PFSK-1 (cell line): ENCODE data around the gene LY6G6D.

ENCODE experiments used
- FOXP2 ChIP-seq: optimal IDR thresholded peaks from 2 replicates; pipeline ENCODE3; 2011; ENCODE audit warnings: borderline replicate concordance, control low read depth, inconsistent platforms; ENCODE audit not compliant: insufficient read depth; ENCODE audit errors: extremely low read length, extremely low read depth
- POLR2AphosphoS5 ChIP-seq: IDR thresholded peaks from 2 replicates; pipeline ENCODE4 v1.6.1; 2012; ENCODE audit warnings: low read depth, mild to moderate bottlenecking, control low read depth, low read length, moderate library complexity
- SIN3A ChIP-seq: IDR thresholded peaks from 2 replicates; pipeline ENCODE4 v1.6.1; 2012; ENCODE audit warnings: mild to moderate bottlenecking, low read length, moderate library complexity, borderline replicate concordance; ENCODE audit not compliant: insufficient read depth
- TAF1 ChIP-seq: IDR thresholded peaks from 2 replicates; pipeline ENCODE4 v1.6.1; 2012; ENCODE audit warnings: low read length, control low read depth, borderline replicate concordance; ENCODE audit not compliant: insufficient read depth
- TF ChIP-seq, protein P1 (sequence below), 2 experiments: IDR thresholded peaks; 2 replicates each; pipeline versions ENCODE4 v1.6.1 to v1.8.0; 2011 to 2012; ENCODE audit warnings: low read depth in 2 of 2, low read length in 2 of 2, control low read depth in 1 of 2, inconsistent platforms in 1 of 2, mild to moderate bottlenecking in 1 of 2, moderate library complexity in 1 of 2; ENCODE audit not compliant: insufficient read depth in 1 of 2

The LY6G6D gene

GRCh38 chr6:31711233-31711632, 3.9 kb upstream of the LY6G6D start:
- TF ChIP-seq, protein P1, sequence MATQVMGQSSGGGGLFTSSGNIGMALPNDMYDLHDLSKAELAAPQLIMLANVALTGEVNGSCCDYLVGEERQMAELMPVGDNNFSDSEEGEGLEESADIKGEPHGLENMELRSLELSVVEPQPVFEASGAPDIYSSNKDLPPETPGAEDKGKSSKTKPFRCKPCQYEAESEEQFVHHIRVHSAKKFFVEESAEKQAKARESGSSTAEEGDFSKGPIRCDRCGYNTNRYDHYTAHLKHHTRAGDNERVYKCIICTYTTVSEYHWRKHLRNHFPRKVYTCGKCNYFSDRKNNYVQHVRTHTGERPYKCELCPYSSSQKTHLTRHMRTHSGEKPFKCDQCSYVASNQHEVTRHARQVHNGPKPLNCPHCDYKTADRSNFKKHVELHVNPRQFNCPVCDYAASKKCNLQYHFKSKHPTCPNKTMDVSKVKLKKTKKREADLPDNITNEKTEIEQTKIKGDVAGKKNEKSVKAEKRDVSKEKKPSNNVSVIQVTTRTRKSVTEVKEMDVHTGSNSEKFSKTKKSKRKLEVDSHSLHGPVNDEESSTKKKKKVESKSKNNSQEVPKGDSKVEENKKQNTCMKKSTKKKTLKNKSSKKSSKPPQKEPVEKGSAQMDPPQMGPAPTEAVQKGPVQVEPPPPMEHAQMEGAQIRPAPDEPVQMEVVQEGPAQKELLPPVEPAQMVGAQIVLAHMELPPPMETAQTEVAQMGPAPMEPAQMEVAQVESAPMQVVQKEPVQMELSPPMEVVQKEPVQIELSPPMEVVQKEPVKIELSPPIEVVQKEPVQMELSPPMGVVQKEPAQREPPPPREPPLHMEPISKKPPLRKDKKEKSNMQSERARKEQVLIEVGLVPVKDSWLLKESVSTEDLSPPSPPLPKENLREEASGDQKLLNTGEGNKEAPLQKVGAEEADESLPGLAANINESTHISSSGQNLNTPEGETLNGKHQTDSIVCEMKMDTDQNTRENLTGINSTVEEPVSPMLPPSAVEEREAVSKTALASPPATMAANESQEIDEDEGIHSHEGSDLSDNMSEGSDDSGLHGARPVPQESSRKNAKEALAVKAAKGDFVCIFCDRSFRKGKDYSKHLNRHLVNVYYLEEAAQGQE (IDR thresholded peaks at IDR 0.05; ENCODE audit: insufficient read depth in 1 of 2, low read depth in 2 of 2, low read length in 2 of 2), result no peak
- TF ChIP-seq FOXP2 (no peak), TAF1 (no peak), SIN3A (no peak), POLR2AphosphoS5 (no peak)

GRCh38 chr6:31712296-31712695, 2.9 kb upstream of the LY6G6D start:
- TF ChIP-seq TAF1 (no peak), POLR2AphosphoS5 (no peak), FOXP2 (no peak), SIN3A (no peak)
- TF ChIP-seq, protein P1 (IDR thresholded peaks at IDR 0.05; ENCODE audit: insufficient read depth in 1 of 2, low read depth in 2 of 2, low read length in 2 of 2), result no peak

DNA sequence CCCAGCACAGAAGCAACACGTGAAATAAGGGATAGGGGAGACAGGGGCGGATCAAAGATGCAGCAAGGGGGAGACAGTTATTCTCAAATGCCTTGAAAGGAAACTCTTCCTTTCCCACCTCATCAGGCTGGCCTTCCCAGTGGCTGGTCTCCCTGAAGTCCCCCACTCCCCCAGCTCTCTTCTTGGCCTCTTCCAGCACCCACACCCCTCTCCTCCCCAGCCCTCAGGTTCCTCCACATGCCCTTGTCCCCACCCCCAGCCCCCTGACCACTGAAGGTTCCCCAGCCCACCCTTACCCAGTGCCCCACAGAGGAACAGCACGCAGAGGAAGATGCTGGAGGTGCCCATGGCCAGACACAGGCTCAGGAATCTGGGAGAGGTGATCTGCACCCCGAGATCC, 1.7 kb upstream of the LY6G6D start:
- TF ChIP-seq SIN3A (no peak), POLR2AphosphoS5 (no peak), TAF1 (no peak), FOXP2 (no peak)
- TF ChIP-seq, protein P1 (IDR thresholded peaks at IDR 0.05; ENCODE audit: insufficient read depth in 1 of 2, low read depth in 2 of 2, low read length in 2 of 2), result no peak

GRCh38 chr6:31713991-31714684, 1.0 kb upstream of the LY6G6D start:
- no peak for TF ChIP-seq FOXP2
- TF ChIP-seq, protein P1 (IDR thresholded peaks at IDR 0.05; ENCODE audit: insufficient read depth in 1 of 2, low read depth in 2 of 2, low read length in 2 of 2), result no peak
- TF ChIP-seq SIN3A, result no peak
- no peak for TF ChIP-seq POLR2AphosphoS5
- no peak for TF ChIP-seq TAF1
